ENCODE data around the gene LMNTD1. TPM values are rescaled to one million over a fixed set of nuclear protein-coding genes. Genes with fewer than 3 reads are reported as not detected.

Gene LMNTD1
- total RNA-seq = not detected

GRCh38 chr12:25553098-25553497, at the start of gene LMNTD1:
TSS of gene LMNTD1 (minus strand) at chr12:25553283. CDS start at chr12:25552959, 324 bp downstream.

Small RNAs within 50 kb of the gene (small RNA-seq; reads per million reads assigned to genes)
- 0 reads per million in 2 donors for gene TUBB4BP1
